Gastrocnemius medialis (tissue), 4 donors: ENCODE measurements around the gene KCNE1. TPM values are rescaled to one million over a fixed set of nuclear protein-coding genes. Genes with fewer than 3 reads are reported as not detected.

Source experiments
- ATAC-seq, 2 donors: fragments of 150-250 bp; one replicate each; pipeline ENCODE4 v1.9.1; 2016
- DNase-seq, 2 donors: peaks; one replicate each; pipeline ENCODE4 v3.0.0-alpha.2; 2019
- H3K27ac ChIP-seq, 4 donors: fragments of 200-600 bp; sonication (generic); 1 replicate in 1 of 4; 2 replicates in 3 of 4; pipeline ENCODE4 v1.5.1; 2016 to 2018; ENCODE audit warnings: mild to moderate bottlenecking in 2 of 4, moderate library complexity in 1 of 4
- H3K27me3 ChIP-seq, 3 donors: fragments of 200-600 bp; sonication (generic) in 2 of 3; 1 replicate in 1 of 3; 2 replicates in 2 of 3; pipeline versions ENCODE4 v1.5.1 to v1.6.0; 2016 to 2019; ENCODE audit warnings: mild to moderate bottlenecking in 1 of 3, moderate library complexity in 1 of 3
- H3K36me3 ChIP-seq, 2 donors: fragments of 200-600 bp; sonication (generic) in 1 of 2; one replicate each; pipeline ENCODE4 v1.5.1; 2017 to 2018
- H3K4me1 ChIP-seq, 2 donors: fragments of 200-600 bp; sonication (generic) in 1 of 2; one replicate each; pipeline ENCODE4 v1.5.1; 2016 to 2017; ENCODE audit warnings: mild to moderate bottlenecking in 2 of 2
- H3K4me3 ChIP-seq, 4 donors: fragments of 200-600 bp; sonication (generic) in 3 of 4; 1 replicate in 1 of 4; 2 replicates in 3 of 4; pipeline ENCODE4 v1.5.1; 2016 to 2019; ENCODE audit warnings: mild to moderate bottlenecking in 2 of 4
- H3K9me3 ChIP-seq, 3 donors: fragments of 200-600 bp; sonication (generic) in 2 of 3; 1 replicate in 1 of 3; 2 replicates in 2 of 3; pipeline ENCODE4 v1.5.1; 2016 to 2019
- CTCF ChIP-seq, 5 experiments: fragments of 450-650 bp in 3 of 5; fragments of 200-600 bp in 2 of 5; sonication (generic) in 2 of 5; IDR thresholded peaks in 4 of 5; conservative IDR thresholded peaks in 1 of 5; 1 replicate in 4 of 5; 2 replicates in 1 of 5; pipeline ENCODE4 v1.5.1; 2016 to 2019; ENCODE audit warnings: antibody characterized with exemption in 5 of 5, mild to moderate bottlenecking in 3 of 5, moderate library complexity in 3 of 5
- POLR2A ChIP-seq, 2 donors: fragments of 450-650 bp; IDR thresholded peaks; one replicate each; pipeline ENCODE4 v1.6.1; 2017; ENCODE audit warnings: antibody characterized with exemption in 2 of 2, mild to moderate bottlenecking in 2 of 2, moderate library complexity in 2 of 2
- in situ Hi-C, 4 donors: fragments of 200-750 bp; cut with MboI; loops; one replicate each; pipeline versions ENCODE4 v1.15.0 to v1.8.0; 2017; ENCODE audit warnings: low sequenced_read_pairs in 4 of 4
- intact Hi-C: fragments of 100-400 bp; cut with DNase I; formaldehyde crosslinking; loops from one replicate; pipeline ENCODE4 v1.15.1; 2023; ENCODE audit warnings: low total_unique reads
- total RNA-seq, 4 donors: library from RNA; depleted of rRNA; stranded (reverse); fragments of >200 nt; gene quantifications; one replicate each; pipeline versions ENCODE4 v1.1.0 to v1.2.3, GENCODE V29; 2016

The KCNE1 gene
- total RNA-seq, 4 donors from 2014 or later = 0.22 to 2.9 TPM; not detected in 2

- in situ Hi-C loops (no loop called here), intact Hi-C loops (loop anchor here (1.0 kb wide), 1 partner anchor 93 kb away; no protein-coding TSS in a partner anchor)
- peak overlapping the region in 1 of 4 donors; percentile 21 for H3K27ac ChIP-seq
- H3K36me3 ChIP-seq = no peaks in the 10 kb centered on the region
- H3K9me3 ChIP-seq = no peaks in the 10 kb centered on the region
- no peaks in the 10 kb centered on the region for H3K27me3 ChIP-seq
- H3K4me1 ChIP-seq = peaks cover 0 to 4% of the 10 kb centered on the region in 2 donors
- TF ChIP-seq POLR2A (IDR thresholded peaks at IDR 0.05) = no peak
- peak; percentile 40 to 71 (median 63) for TF ChIP-seq CTCF (IDR thresholded peaks at IDR 0.05 in 4 of 5, conservative IDR thresholded peaks at IDR 0.05 in 1 of 5)
- H3K4me3 ChIP-seq = no peak overlapping the region
- peak in 1 of 2 donors; percentile 38 for DNase-seq
- ATAC-seq = peak; percentile 30 to 51
Observed at GRCh38 chr21:34510148-34511142, 1.6 kb downstream of the KCNE1 start.

GRCh38 chr21:34509151-34509550, 2.9 kb downstream of the KCNE1 start:
- Histone ChIP-seq H3K4me3 (no peak overlapping the region), H3K27me3 (no peaks in the 10 kb centered on the region), H3K9me3 (no peaks in the 10 kb centered on the region), H3K4me1 (peaks cover 0 to 4% of the 10 kb centered on the region in 2 donors), H3K27ac (no peak overlapping the region), H3K36me3 (no peaks in the 10 kb centered on the region)
- in situ Hi-C loops = no loop called here
- DNase-seq (no peak), ATAC-seq (no peak)
- TF ChIP-seq CTCF (IDR thresholded peaks at IDR 0.05 in 4 of 5, conservative IDR thresholded peaks at IDR 0.05 in 1 of 5) (peak in 1 of 5 experiments; percentile 12), POLR2A (IDR thresholded peaks at IDR 0.05) (no peak)
- intact Hi-C loops = no loop called here

GRCh38 chr21:34504595-34504994, 7.4 kb downstream of the KCNE1 start:
- Histone ChIP-seq H3K36me3 (no peaks in the 10 kb centered on the region), H3K27ac (no peak overlapping the region), H3K27me3 (no peaks in the 10 kb centered on the region), H3K9me3 (no peaks in the 10 kb centered on the region), H3K4me1 (no peaks in the 10 kb centered on the region), H3K4me3 (no peak overlapping the region)
- no peak for ATAC-seq
- in situ Hi-C loops = no loop called here
- TF ChIP-seq POLR2A (IDR thresholded peaks at IDR 0.05) (no peak), CTCF (IDR thresholded peaks at IDR 0.05 in 4 of 5, conservative IDR thresholded peaks at IDR 0.05 in 1 of 5) (no peak)
- no peak for DNase-seq
- intact Hi-C loops = no loop called here

- DNase-seq (no peak), ATAC-seq (no peak)
- no peaks in the 10 kb centered on the region for H3K4me1 ChIP-seq
- in situ Hi-C loops (no loop called here), intact Hi-C loops (no loop called here)
- H3K9me3 ChIP-seq = no peaks in the 10 kb centered on the region
- H3K27ac ChIP-seq = no peak overlapping the region
- H3K27me3 ChIP-seq = no peaks in the 10 kb centered on the region
- H3K4me3 ChIP-seq = no peak overlapping the region
- no peaks in the 10 kb centered on the region for H3K36me3 ChIP-seq
- TF ChIP-seq CTCF (IDR thresholded peaks at IDR 0.05 in 4 of 5, conservative IDR thresholded peaks at IDR 0.05 in 1 of 5) (no peak), POLR2A (IDR thresholded peaks at IDR 0.05) (no peak)
Observed at GRCh38 chr21:34502480-34503106, 9.4 kb downstream of the KCNE1 start.
